PC-9 (cell line): ENCODE results near the gene OR6N1. TPM values are rescaled to one million over a fixed set of nuclear protein-coding genes. Genes with fewer than 3 reads are reported as not detected.

Experiments
- BruUV-seq: library from RNA; stranded (reverse); fragments of 400-500 nt; replicated peaks from 2 replicates; lab custom pipeline; 2021; lab: Mats Ljungman, UMichigan
- CTCF ChIA-PET: fragments of 300-600 bp; sonication (Branson Sonifier 250); formaldehyde crosslinking; loops from one replicate; lab custom pipeline; 2022; ENCODE audit warnings: antibody characterized with exemption; lab: Charles Lee
- POLR2A ChIA-PET: fragments of 300-600 bp; sonication (Branson Sonifier 250); formaldehyde crosslinking; loops from one replicate; lab custom pipeline; 2022; ENCODE audit warnings: antibody characterized with exemption; ENCODE audit not compliant: unreplicated experiment; lab: Charles Lee
- DNase-seq, 2 experiments: peaks; one replicate each; pipeline versions ENCODE4 v3.0.0 to v3.0.0-alpha.2; 2015 to 2022; ENCODE audit warnings: mixed read lengths in 1 of 2
- H2AFZ ChIP-seq: fragments of 200-600 bp; sonication (generic); 2 replicates; pipeline ENCODE4 v1.8.1; 2017; ENCODE audit warnings: antibody characterized with exemption
- H3F3A ChIP-seq: fragments of 200-600 bp; sonication (generic); 2 replicates; pipeline ENCODE4 v1.8.1; 2017; ENCODE audit warnings: antibody characterized with exemption, mild to moderate bottlenecking, low read depth; ENCODE audit not compliant: insufficient read depth
- H3K27ac ChIP-seq: fragments of 200-600 bp; sonication (generic); 2 replicates; pipeline ENCODE4 v1.6.1; 2016; ENCODE audit warnings: mixed run types
- H3K27me3 ChIP-seq: fragments of 200-600 bp; sonication (generic); 2 replicates; pipeline ENCODE4 v1.6.1; 2016; ENCODE audit warnings: low read depth, mixed run types; ENCODE audit not compliant: insufficient read depth
- H3K36me3 ChIP-seq: fragments of 200-600 bp; sonication (generic); 2 replicates; pipeline ENCODE4 v1.6.1; 2016; ENCODE audit warnings: low read depth, mixed run types
- H3K4me1 ChIP-seq: fragments of 200-600 bp; sonication (generic); replicated peaks from 2 replicates; pipeline ENCODE4 v1.6.1; 2016; ENCODE audit warnings: mixed run types; ENCODE audit not compliant: insufficient read depth
- H3K4me2 ChIP-seq: fragments of 200-600 bp; sonication (generic); 2 replicates; pipeline ENCODE4 v1.6.1; 2017; ENCODE audit warnings: mixed run types
- H3K4me3 ChIP-seq: fragments of 200-600 bp; sonication (generic); 2 replicates; pipeline ENCODE4 v1.6.1; 2016; ENCODE audit warnings: mixed run types
- H3K79me2 ChIP-seq: fragments of 200-600 bp; sonication (generic); 2 replicates; pipeline ENCODE4 v1.6.1; 2017; ENCODE audit warnings: low read depth, mixed run types
- H3K9me2 ChIP-seq: fragments of 200-600 bp; sonication (generic); 2 replicates; pipeline ENCODE4 v1.8.1; 2017; ENCODE audit warnings: mild to moderate bottlenecking; ENCODE audit not compliant: insufficient read depth
- H3K9me3 ChIP-seq: fragments of 200-600 bp; sonication (generic); 2 replicates; pipeline ENCODE4 v1.8.1; 2016; ENCODE audit warnings: low read depth; ENCODE audit not compliant: insufficient read depth
- H4K20me1 ChIP-seq: fragments of 200-600 bp; sonication (generic); 2 replicates; pipeline ENCODE4 v1.8.1; 2017; ENCODE audit not compliant: insufficient read depth
- EZH2 ChIP-seq: fragments of 200-600 bp; sonication (generic); IDR thresholded peaks from 2 replicates; pipeline ENCODE4 v1.8.0; 2017; ENCODE audit warnings: antibody characterized with exemption, low read depth
- intact Hi-C: fragments of 100-400 bp; cut with micrococcal nuclease; formaldehyde crosslinking; loops from one replicate; pipeline ENCODE4 v1.10.0; 2022; ENCODE audit not compliant: unreplicated experiment
- total RNA-seq: library from RNA; stranded (reverse); gene quantifications from 2 replicates; pipeline ENCODE4 v1.2.3, GENCODE V29; 2021
- TF ChIP-seq, protein P1 (sequence below): fragments of 200-600 bp; sonication (generic); conservative IDR thresholded peaks from 2 replicates; pipeline ENCODE4 v1.6.1; 2017; ENCODE audit warnings: mixed run types, antibody characterized with exemption, mild to moderate bottlenecking, moderate library complexity

OR6N1 gene
- total RNA-seq, 1 experiment from 2014 or later = not detected

DNA sequence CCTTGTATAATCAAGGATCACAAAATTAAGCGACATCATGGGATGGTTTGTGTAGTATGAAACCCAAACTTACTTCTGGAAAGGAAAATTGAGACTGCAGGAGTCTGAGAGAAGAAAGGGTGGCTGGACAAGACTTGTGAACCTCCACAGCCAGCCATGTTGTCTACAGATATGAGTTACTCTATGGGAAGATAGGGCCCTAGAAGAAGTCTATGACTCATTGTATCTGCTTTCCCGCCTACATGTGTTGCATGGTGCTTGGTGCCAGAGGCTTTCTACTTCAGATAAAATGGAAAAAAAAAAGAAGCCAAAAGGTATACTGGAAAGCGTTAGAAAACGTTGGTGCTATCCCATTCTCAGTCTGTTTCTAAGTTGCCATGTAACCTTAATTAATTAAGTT lies 27.7 kb upstream of the OR6N1 start:
- no peaks in the 10 kb centered on the region for H4K20me1 ChIP-seq
- TF ChIP-seq, protein P1, sequence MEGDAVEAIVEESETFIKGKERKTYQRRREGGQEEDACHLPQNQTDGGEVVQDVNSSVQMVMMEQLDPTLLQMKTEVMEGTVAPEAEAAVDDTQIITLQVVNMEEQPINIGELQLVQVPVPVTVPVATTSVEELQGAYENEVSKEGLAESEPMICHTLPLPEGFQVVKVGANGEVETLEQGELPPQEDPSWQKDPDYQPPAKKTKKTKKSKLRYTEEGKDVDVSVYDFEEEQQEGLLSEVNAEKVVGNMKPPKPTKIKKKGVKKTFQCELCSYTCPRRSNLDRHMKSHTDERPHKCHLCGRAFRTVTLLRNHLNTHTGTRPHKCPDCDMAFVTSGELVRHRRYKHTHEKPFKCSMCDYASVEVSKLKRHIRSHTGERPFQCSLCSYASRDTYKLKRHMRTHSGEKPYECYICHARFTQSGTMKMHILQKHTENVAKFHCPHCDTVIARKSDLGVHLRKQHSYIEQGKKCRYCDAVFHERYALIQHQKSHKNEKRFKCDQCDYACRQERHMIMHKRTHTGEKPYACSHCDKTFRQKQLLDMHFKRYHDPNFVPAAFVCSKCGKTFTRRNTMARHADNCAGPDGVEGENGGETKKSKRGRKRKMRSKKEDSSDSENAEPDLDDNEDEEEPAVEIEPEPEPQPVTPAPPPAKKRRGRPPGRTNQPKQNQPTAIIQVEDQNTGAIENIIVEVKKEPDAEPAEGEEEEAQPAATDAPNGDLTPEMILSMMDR = no peak
- TF ChIP-seq EZH2 = no peak

DNA sequence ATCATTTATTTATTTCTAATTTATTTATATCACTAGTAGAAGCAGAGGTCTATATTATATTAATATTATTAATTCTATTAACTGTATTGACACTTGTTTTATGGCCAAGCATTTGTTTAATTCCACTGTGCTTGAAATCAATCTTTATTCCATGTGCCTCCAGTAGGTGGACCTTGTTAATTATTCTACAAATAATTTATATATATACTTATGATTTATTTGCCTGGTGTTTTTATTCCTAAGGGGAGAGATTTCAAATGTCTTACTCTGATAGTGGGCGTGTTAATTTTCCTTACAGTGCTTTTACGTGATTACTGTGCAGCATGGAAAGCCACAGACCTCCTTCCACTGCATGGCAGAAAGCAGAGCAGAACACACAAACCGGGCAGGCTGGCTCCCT lies 26.5 kb upstream of the OR6N1 start:
- TF ChIP-seq, protein P1 = peak; percentile 40; the same call in 1 of the 2 replicates
- TF ChIP-seq EZH2 = no peak
- no peak for DNase-seq
- CTCF ChIA-PET = no interaction called here

More for the DNA sequence above, 27.7 kb upstream of the OR6N1 start:
- ChIA-PET CTCF (no interaction called here), POLR2A (no interaction called here)
- Histone ChIP-seq H3K9me2 (no peaks in the 10 kb centered on the region), H3K27ac (no peak overlapping the region), H3K4me1 (no peaks in the 10 kb centered on the region), H3K4me2 (no peak overlapping the region), H3K27me3 (no peaks in the 10 kb centered on the region), H3F3A (no peaks in the 10 kb centered on the region), H2AFZ (no peak overlapping the region), H3K36me3 (no peaks in the 10 kb centered on the region), H3K9me3 (no peaks in the 10 kb centered on the region), H3K79me2 (no peaks in the 10 kb centered on the region), H3K4me3 (no peak overlapping the region)
- no TSS peak for BruUV-seq
- DNase-seq = no peak
- intact Hi-C loops = no loop called here

DNA sequence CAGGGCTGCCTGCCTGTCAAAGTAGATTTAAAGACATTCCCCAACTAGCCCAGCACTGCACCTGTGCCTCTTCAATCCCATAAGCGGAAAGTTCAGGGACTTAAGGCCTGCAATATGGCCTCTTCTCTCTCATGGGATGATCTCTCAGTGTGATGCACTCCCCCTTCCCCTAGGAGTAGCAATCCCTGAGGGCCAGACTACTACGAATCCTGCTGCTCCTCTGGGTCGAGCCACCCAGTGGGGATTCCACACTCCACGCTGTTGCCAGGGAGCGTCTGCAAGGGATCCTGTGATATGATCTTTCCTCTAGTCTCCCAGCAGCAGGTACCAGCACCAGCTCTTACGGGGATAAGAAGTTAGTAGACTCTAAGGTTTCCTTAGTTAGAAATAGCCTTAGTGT lies 22.3 kb upstream of the OR6N1 start:
- no peaks in the 10 kb centered on the region for H3K36me3 ChIP-seq
- H3K9me2 ChIP-seq = no peaks in the 10 kb centered on the region
- H3K4me2 ChIP-seq = no peak overlapping the region
- H3K9me3 ChIP-seq = no peaks in the 10 kb centered on the region
- TF ChIP-seq, protein P1 = no peak
- TF ChIP-seq EZH2 = no peak
- no peak overlapping the region for H3K4me3 ChIP-seq
- H3K27ac ChIP-seq = no peak overlapping the region
- ChIA-PET POLR2A (no interaction called here), CTCF (no interaction called here)
- no peaks in the 10 kb centered on the region for H4K20me1 ChIP-seq
- no peaks in the 10 kb centered on the region for H3K27me3 ChIP-seq
- H2AFZ ChIP-seq = no peak overlapping the region
- BruUV-seq = no TSS peak
- no peaks in the 10 kb centered on the region for H3K4me1 ChIP-seq
- no peak for DNase-seq
- intact Hi-C loops = no loop called here
- H3F3A ChIP-seq = no peaks in the 10 kb centered on the region
- H3K79me2 ChIP-seq = no peaks in the 10 kb centered on the region

More for the DNA sequence above, 26.5 kb upstream of the OR6N1 start:
- Histone ChIP-seq H2AFZ (no peak overlapping the region), H3K9me2 (no peaks in the 10 kb centered on the region), H3K4me2 (no peak overlapping the region), H3K4me1 (no peaks in the 10 kb centered on the region), H3F3A (no peaks in the 10 kb centered on the region), H4K20me1 (no peaks in the 10 kb centered on the region), H3K79me2 (no peaks in the 10 kb centered on the region), H3K27me3 (no peaks in the 10 kb centered on the region), H3K4me3 (no peak overlapping the region), H3K27ac (no peak overlapping the region), H3K9me3 (no peaks in the 10 kb centered on the region), H3K36me3 (no peaks in the 10 kb centered on the region)
- POLR2A ChIA-PET = no interaction called here
- intact Hi-C loops = no loop called here
- no TSS peak for BruUV-seq
